Measurements from ENCODE around the gene SPRR2G. TPM values are rescaled to one million over a fixed set of nuclear protein-coding genes. Genes with fewer than 3 reads are reported as not detected.
"Not testable (repeated sequence)": the region's sequence is repeated elsewhere in the genome, so short reads cannot be mapped to it uniquely, and the experiment has no call there.

SPRR2G gene
- total RNA-seq, 1 experiment from 2014 or later = not detected

GRCh38 chr1:153113416-153113815 lies 37.3 kb downstream of the SPRR2G start, which contains the start of gene SPRR2F:
TSS of gene SPRR2F (minus strand) at chr1:153113516. CDS start at chr1:153112733, 783 bp downstream.
- peak; percentile 15 for DNase-seq (ENCODE audit: low read depth)

GRCh38 chr1:153112454-153112853 lies 38.2 kb downstream of the SPRR2G start:
- DNase-seq (ENCODE audit: low read depth) = not testable (repeated sequence)

- DNase-seq (ENCODE audit: low read depth) = peak; percentile 85
Measured at GRCh38 chr1:153100245-153100644, 50.4 kb downstream of the SPRR2G start.

Other genes starting within 250 kb of the SPRR2G start
- 0.06 TPM in 1 of 2 replicates, not detected in the other for gene IVL, start 242.3 kb downstream of the SPRR2G start, total RNA-seq (2014; rRNA removed; shearing (Covaris generic))
- not detected in 2 replicates for gene SPRR5, start 203.7 kb downstream of the SPRR2G start, total RNA-seq (2014; rRNA removed; shearing (Covaris generic))
- not detected in 2 replicates for gene SPRR4, start 180.2 kb downstream of the SPRR2G start, total RNA-seq (2014; rRNA removed; shearing (Covaris generic))
- gene SPRR1A, start 166.8 kb downstream of the SPRR2G start, total RNA-seq (2014; rRNA removed; shearing (Covaris generic)) = not detected in 2 replicates
- not detected in 2 replicates for gene SPRR3, start 149.1 kb downstream of the SPRR2G start, total RNA-seq (2014; rRNA removed; shearing (Covaris generic))
- not detected in 2 replicates for gene SPRR1B, start 119.7 kb downstream of the SPRR2G start, total RNA-seq (2014; rRNA removed; shearing (Covaris generic))
- not detected in 2 replicates for gene SPRR2D, start 109.8 kb downstream of the SPRR2G start, total RNA-seq (2014; rRNA removed; shearing (Covaris generic))
- gene SPRR2A, start 93.4 kb downstream of the SPRR2G start, total RNA-seq (2014; rRNA removed; shearing (Covaris generic)) = not detected in 2 replicates
- not detected in 2 replicates for gene SPRR2B, start 79.3 kb downstream of the SPRR2G start, total RNA-seq (2014; rRNA removed; shearing (Covaris generic))
- gene SPRR2E, start 56.4 kb downstream of the SPRR2G start, total RNA-seq (2014; rRNA removed; shearing (Covaris generic)) = not detected in 2 replicates
- not detected in 2 replicates for gene SPRR2F, start 37.4 kb downstream of the SPRR2G start, total RNA-seq (2014; rRNA removed; shearing (Covaris generic))
- gene LELP1, start 52.5 kb upstream of the SPRR2G start, total RNA-seq (2014; rRNA removed; shearing (Covaris generic)) = not detected in 2 replicates
- gene PRR9, start 66.7 kb upstream of the SPRR2G start, total RNA-seq (2014; rRNA removed; shearing (Covaris generic)) = 0.11 TPM in 1 of 2 replicates, not detected in the other
- gene LORICRIN, start 108.8 kb upstream of the SPRR2G start, total RNA-seq (2014; rRNA removed; shearing (Covaris generic)) = not detected in 2 replicates
- gene PGLYRP3, start 162.1 kb upstream of the SPRR2G start, total RNA-seq (2014; rRNA removed; shearing (Covaris generic)) = not detected in 2 replicates
- gene PGLYRP4, start 198.0 kb upstream of the SPRR2G start, total RNA-seq (2014; rRNA removed; shearing (Covaris generic)) = not detected in 2 replicates
- not detected in 2 replicates for gene S100A9, start 207.0 kb upstream of the SPRR2G start, total RNA-seq (2014; rRNA removed; shearing (Covaris generic))
- not detected in 2 replicates for gene S100A12, start 224.7 kb upstream of the SPRR2G start, total RNA-seq (2014; rRNA removed; shearing (Covaris generic))
- not detected in 2 replicates for gene S100A8, start 240.2 kb upstream of the SPRR2G start, total RNA-seq (2014; rRNA removed; shearing (Covaris generic))

Data from Daoy (cell line).